NCI-H1436 treated with DMSO at 0.1 percent for 48 hours (cell line): ENCODE measurements around the gene KRTAP1-1.
A peak's percentile ranks its signal among the peaks of the same experiment; 100 is the strongest.
"Not testable (repeated sequence)": the region's sequence is repeated elsewhere in the genome, so short reads cannot be mapped to it uniquely, and the experiment has no call there.

Source experiments
- DNase-seq: peaks from one replicate; lab custom pipeline; 2025; lab: John Stamatoyannopoulos, UW

Gene KRTAP1-1

DNA sequence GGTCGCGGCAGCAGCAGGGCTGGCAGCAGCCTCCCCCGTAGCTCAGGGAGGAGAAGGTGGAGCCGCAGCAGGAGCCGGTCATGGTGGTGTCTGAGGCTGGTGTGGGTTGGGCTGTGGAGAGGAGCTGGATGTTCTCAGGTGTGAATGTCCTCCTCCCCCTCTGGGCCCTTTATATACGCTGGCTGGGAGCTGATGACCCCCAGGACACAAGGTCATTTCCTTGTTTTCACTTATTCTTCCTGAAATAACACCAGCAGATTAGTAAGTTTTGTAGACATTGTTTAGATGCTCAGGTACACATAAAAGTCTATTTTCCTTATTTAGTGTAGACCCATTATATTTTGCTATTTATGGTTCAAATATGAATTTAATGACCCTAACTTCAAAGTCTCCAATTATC, 13.9 kb upstream of the KRTAP1-1 start, which contains the start of gene KRTAP2-2:
Gene KRTAP2-2, minus strand, starts transcription at position 101 of the 400 bp plus-strand sequence. Its CDS starts 19 bp downstream, at position 82.
- DNase-seq: not testable (repeated sequence)

DNA sequence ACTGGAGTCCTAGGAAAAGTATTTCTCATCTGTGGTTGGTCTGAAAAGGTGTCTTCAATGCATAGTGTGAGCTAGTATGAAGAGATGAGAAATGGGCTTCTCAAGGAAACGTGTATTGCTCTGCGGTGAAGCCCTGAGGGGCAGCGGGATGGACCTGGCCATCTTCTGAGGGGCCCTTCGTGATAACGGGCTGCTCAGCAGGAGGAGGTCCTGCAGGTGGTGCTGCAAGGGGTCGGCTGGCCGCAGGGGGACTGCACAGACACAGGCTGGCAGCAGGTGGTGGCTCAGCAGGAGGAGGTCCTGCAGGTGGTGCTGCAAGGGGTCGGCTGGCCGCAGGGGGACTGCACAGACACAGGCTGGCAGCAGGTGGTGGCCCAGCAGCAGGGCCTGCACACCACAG, 13.3 kb upstream of the KRTAP1-1 start:
- DNase-seq: not testable (repeated sequence)

GRCh38 chr17:41054025-41054424, 12.8 kb upstream of the KRTAP1-1 start:
- no peak for DNase-seq

GRCh38 chr17:41052566-41052965, 11.3 kb upstream of the KRTAP1-1 start:
- no peak for DNase-seq

DNA sequence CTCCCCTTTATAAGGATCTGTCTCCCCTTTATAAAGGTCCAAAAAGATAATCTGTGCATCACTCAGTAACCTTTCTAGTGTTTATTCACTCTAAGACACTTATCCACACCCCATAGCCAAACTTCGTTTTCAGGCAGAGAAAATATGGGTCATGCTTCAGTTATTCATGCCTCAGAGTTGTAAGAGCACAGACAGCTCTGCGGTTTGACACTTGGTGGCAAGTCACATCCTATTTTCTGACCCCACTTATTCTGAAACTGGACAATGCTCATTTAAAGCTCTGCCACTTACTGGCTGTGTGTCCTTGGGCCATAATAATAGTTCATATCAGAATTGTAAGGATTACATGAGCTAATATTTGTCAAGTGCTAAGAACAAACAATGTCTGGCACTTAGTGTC, 7.9 kb upstream of the KRTAP1-1 start:
- DNase-seq: no peak

DNA sequence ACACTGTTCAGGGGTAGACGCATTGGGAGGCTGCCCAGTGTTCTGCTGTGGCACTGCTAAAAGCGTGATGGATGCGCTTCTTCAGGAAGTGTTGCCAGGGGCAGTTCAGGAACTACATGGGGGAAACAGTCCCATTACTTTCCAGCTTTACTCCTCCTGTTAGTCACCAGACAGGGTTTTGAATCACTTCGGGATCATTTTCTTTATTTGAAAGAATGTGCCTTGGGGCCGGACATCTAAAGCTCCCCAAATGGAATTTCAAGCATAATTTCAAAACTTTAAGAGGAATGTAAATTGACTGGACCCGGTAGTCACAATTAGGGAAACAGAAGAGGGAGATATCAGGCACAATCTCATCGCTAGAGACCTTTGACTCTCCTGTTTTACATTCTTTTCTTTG, 7.2 kb upstream of the KRTAP1-1 start:
- DNase-seq: no peak

- not testable (repeated sequence) for DNase-seq
Observed at GRCh38 chr17:41046735-41047465, 5.7 kb upstream of the KRTAP1-1 start, which contains the start of gene KRTAP2-1. Gene KRTAP2-1 (minus strand): TSS chr17:41047316. CDS start chr17:41047267, 49 bp downstream.

DNA sequence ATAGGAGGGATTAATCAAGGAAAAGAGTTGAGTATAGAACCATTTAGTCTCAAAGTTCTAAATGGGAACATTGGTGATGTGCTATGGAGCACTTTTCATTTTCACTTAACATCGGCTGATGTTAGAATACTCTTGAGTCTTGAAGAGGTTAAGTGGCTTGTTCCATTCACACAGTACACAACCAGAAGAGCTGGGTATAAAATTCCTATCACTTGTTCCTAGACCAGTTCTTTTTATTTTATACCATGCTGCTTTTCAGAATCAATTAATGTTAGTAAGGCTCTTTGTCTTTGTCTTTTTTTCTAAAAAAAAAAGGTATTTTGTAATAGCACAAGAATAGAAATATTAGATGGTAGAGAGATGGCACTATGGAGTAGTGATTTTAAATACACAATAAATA, 1.7 kb upstream of the KRTAP1-1 start:
- no peak for DNase-seq

GRCh38 chr17:41037853-41038350, 3.3 kb downstream of the KRTAP1-1 start:
- no peak for DNase-seq

DNA sequence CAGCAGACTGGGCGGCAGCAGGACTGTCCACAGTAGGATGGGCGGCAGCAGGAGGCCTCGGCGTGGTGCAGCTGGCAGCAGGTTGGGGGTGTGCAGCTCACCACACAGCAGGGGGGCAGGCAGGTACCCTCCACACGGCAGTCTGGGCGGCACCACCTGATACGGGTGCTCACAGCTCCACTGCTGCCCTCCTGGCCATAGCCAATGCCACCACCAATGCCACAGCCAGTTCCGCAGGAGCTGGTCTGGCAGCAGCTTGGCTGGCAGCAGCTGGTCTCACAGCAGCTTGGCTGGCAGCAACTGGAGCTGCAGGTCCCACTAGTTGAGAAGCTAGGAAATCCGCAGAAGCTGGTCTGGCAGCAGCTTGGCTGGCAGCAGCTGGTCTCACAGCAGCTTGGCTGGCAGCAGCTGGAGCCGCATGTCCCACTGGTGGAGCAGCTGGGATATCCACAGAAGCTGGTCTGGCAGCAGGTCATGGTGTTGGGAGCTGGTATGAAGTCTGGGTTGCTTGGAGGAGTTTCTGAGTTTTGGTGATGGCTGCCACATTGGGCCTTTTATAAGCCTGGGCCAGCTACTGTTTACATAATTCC, 6.8 kb downstream of the KRTAP1-1 start, which contains the start of gene KRTAP1-3:
Gene KRTAP1-3, minus strand, starts transcription at position 529 of the 590 bp plus-strand sequence. Its CDS starts 53 bp downstream, at position 476.
- DNase-seq: not testable (repeated sequence)

DNA sequence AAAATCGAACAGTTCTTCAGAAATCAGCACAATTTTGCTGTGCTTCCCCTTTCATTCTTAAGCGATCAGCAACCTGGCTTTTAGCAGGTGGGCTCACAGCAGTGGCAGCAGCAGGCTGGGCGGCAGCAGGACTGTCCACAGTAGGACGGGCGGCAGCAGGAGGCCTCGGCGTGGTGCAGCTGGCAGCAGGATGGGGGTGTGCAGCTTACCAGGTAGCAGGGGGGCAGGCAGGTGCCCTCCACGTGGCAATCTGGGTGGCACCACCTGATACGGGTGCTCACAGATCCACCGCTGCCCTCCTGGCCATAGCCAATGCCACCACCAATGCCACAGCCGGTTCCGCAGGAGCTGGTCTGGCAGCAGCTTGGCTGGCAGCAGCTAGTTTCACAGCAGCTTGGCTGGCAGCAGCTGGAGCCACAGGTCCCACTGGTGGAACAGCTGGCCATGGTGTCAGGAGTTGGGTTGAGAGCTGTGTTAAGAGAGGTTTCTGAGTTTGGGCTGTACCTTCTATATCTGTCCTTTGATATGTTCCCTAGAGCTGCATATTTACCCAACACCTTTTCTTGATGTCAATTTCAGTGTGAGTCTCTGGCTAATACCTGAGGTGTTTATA, 11.5 kb downstream of the KRTAP1-1 start, which contains the start of gene KRTAP1-4:
Gene KRTAP1-4, minus strand, starts transcription at position 563 of the 613 bp plus-strand sequence. Its CDS starts 117 bp downstream, at position 446.
- DNase-seq: no peak

- no peak for DNase-seq
Observed at GRCh38 chr17:41026715-41027471, 14.4 kb downstream of the KRTAP1-1 start, which contains the start of gene KRTAP1-5. Gene KRTAP1-5 (minus strand): TSS chr17:41027208. CDS start chr17:41027155, 53 bp downstream.

DNA sequence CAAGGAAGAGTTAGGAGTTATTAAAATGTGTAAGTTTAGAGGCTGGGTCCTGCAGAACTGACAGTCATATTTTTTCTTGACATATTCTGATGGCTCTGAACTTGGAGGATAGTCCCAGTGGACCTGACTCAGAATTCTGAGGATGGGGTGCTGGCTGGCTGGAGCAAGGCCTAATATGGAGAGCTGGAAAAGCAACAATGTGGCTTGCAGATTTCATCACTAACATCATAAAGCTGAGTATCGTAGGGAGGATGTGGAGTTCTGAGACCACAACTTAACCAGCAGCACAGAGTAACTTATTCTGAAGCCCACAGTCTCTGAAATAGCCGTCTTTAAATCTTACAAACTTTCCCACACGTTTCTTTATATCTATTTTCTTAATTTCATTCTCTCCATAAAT, 16.6 kb downstream of the KRTAP1-1 start:
- no peak for DNase-seq

- DNase-seq: no peak
Observed at GRCh38 chr17:41020336-41020735, 20.9 kb downstream of the KRTAP1-1 start.

DNA sequence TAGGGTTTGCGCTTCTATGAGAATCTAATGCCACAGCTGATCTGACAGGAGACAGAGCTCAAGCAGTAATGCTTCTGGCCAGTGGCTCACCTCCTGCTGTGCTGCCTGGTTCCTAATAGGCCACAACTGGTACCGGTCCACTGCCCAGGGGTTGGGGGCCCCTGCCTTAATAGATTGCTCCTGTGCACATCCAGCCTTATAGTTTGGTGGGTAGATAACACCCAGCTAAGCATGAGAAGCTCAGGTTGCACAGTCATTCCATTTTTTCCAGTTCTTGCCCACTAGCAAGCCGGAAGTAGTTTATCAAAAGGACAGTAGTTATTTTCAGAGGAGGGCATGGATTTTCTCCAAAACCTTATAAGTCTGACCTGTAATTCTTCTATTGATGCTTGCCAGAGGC, 21.8 kb downstream of the KRTAP1-1 start:
- no peak for DNase-seq

GRCh38 chr17:41018541-41018940, 22.7 kb downstream of the KRTAP1-1 start:
- no peak for DNase-seq

DNA sequence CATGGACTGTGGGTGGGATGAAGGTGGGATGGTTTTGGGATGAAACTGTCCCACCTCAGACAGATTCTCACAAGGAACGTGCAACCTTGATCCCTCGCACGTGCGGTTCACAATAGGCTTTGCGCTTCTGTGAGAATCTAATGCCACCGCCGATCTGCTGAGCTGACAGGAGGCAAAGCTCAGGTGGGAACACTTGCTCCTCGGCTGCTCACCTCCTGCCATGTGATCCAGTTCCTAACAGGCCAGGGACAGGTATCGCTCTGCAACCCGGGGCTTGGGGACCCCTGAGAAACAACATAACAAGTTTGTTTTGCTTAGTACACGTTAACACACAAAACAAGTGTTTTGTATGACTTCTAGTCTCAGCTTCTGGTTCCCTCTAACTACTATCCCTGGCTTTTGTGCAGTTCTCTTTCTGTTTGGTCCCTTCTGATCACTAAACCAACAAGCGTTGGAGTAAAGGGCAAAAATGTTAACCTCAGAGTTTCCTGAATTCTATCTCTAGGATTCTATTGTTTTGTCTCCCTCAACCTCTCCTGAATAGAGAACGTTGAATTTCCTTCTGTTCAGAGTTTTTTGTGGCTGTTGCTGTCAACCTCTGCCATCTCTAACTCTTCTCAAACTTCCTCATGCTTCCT, 24.6 kb downstream of the KRTAP1-1 start:
- DNase-seq: no peak

DNA sequence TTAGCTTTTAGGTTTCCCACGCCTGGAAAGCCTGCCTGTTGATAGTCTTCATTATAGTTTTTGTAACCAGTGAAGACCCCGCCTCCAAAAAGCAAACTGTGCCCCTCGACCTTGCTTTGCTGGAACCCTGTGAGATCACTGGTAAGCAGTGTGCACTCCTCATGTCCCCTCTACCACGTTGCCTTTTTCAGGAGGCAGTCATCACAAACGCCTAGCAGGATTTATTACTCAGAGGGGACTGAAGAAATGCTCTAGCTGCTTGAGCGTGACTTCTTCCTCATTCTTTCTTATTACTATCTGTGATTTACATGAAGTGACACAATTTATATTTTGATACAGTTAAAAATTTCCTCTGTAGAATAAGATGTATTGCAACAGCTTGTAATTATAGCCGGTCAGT, 25.8 kb downstream of the KRTAP1-1 start:
- DNase-seq: no peak

- peak; percentile 66 for DNase-seq
Observed at GRCh38 chr17:41013606-41014005, 27.6 kb downstream of the KRTAP1-1 start.

DNA sequence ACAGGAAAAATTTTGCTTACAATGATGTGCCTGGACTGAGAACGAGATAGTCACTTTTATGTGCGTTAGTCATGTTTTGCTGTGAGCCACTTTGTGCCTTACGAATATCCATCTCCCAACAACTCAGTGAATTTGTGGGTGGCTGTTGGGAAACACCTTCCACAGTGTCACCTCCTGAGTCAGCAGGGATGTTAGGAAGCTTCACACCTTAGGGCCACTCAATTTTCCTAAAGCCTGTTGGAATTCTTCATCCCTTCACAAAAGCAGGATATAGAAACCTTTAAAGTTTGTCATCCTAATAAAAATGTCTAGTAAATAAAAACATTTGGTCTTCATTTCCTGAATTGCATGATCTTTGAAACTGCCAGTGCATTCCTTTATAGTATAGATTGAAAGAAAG, 28.1 kb downstream of the KRTAP1-1 start:
- DNase-seq: no peak
